IMR-90 (cell line): ENCODE measurements around the gene ELOB. TPM values are rescaled to one million over a fixed set of nuclear protein-coding genes. Genes with fewer than 3 reads are reported as not detected.
A peak's percentile ranks its signal among the peaks of the same experiment; 100 is the strongest.

ENCODE experiments used
- ATAC-seq: fragments of 200-7000 bp; cut with Tn5 transposase; 2 replicates; pipeline ENCODE4 v1.9.1; 2020; ENCODE audit warnings: low read depth, mild to moderate bottlenecking, moderate library complexity
- BruUV-seq: library from RNA; stranded (reverse); fragments of 400-500 nt; replicated peaks from 2 replicates; lab custom pipeline; 2021; lab: Mats Ljungman, UMichigan
- CTCF ChIA-PET: fragments of 300-600 bp; formaldehyde crosslinking; extraction: SDS; loops from one replicate; lab custom pipeline; 2021; ENCODE audit warnings: antibody characterized with exemption; lab: Yijun Ruan, JAX
- POLR2A ChIA-PET: fragments of 300-600 bp; sonication (Branson Sonifier 250); formaldehyde crosslinking; loops from one replicate; lab custom pipeline; 2022; ENCODE audit warnings: antibody characterized with exemption; ENCODE audit not compliant: unreplicated experiment; lab: Charles Lee
- DNase-seq: peaks from one replicate; pipeline ENCODE4 v3.0.0; 2013
- H2AFZ ChIP-seq: replicated peaks from 2 replicates; pipeline ENCODE3; 2013; ENCODE audit warnings: low read length, mild to moderate bottlenecking; ENCODE audit not compliant: poor library complexity
- H2AK5ac ChIP-seq: 2 replicates; pipeline ENCODE4 v1.6.1; 2013; ENCODE audit warnings: low read depth, low read length, inconsistent platforms
- H2AK9ac ChIP-seq: replicated peaks from 2 replicates; pipeline ENCODE3; 2013; ENCODE audit warnings: mild to moderate bottlenecking, low read depth, low read length, moderate library complexity; ENCODE audit not compliant: poor library complexity
- H2BK120ac ChIP-seq: 2 replicates; pipeline ENCODE4 v1.6.1; 2013; ENCODE audit warnings: low read depth, low read length, inconsistent platforms
- H2BK15ac ChIP-seq: 3 replicates; pipeline ENCODE4 v1.6.1; 2013; ENCODE audit warnings: low read depth, low read length, inconsistent platforms
- H2BK20ac ChIP-seq: 2 replicates; pipeline ENCODE4 v1.6.1; 2013; ENCODE audit warnings: low read depth, mild to moderate bottlenecking, inconsistent platforms, low read length, moderate library complexity
- H2BK5ac ChIP-seq: 2 replicates; pipeline ENCODE4 v1.6.1; 2013; ENCODE audit warnings: mild to moderate bottlenecking, low read depth, low read length, inconsistent platforms; ENCODE audit not compliant: poor library complexity, severe bottlenecking
- H3K14ac ChIP-seq: replicated peaks from 2 replicates; pipeline ENCODE4 v1.6.1; 2013; ENCODE audit warnings: low read depth, low read length, inconsistent platforms
- H3K18ac ChIP-seq: 2 replicates; pipeline ENCODE4 v1.6.1; 2013; ENCODE audit warnings: low read depth, low read length, control low read depth
- H3K23ac ChIP-seq: 2 replicates; pipeline ENCODE4 v1.6.1; 2013; ENCODE audit warnings: low read depth, low read length, inconsistent platforms
- H3K27ac ChIP-seq: 2 replicates; pipeline ENCODE4 v1.5.1; 2013; ENCODE audit warnings: mild to moderate bottlenecking, control low read depth, low read length; ENCODE audit not compliant: insufficient read depth
- H3K27me3 ChIP-seq: 2 replicates; pipeline ENCODE4 v1.6.1; 2013; ENCODE audit warnings: low read length; ENCODE audit not compliant: control insufficient read depth, insufficient read depth
- H3K36me3 ChIP-seq: 2 replicates; pipeline ENCODE4 v1.6.1; 2013; ENCODE audit warnings: low read length, mixed read lengths; ENCODE audit not compliant: control insufficient read depth, insufficient read depth
- H3K4ac ChIP-seq: 2 replicates; pipeline ENCODE4 v1.6.1; 2013; ENCODE audit warnings: low read depth, low read length, inconsistent platforms
- H3K4me1 ChIP-seq: 2 replicates; pipeline ENCODE4 v1.6.1; 2013; ENCODE audit warnings: low read length, mixed read lengths; ENCODE audit not compliant: control insufficient read depth, insufficient read depth
- H3K4me2 ChIP-seq: 2 replicates; pipeline ENCODE4 v1.6.1; 2013; ENCODE audit warnings: low read depth, mild to moderate bottlenecking, control low read depth, low read length, moderate library complexity
- H3K4me3 ChIP-seq: 2 replicates; pipeline ENCODE4 v1.5.1; 2013; ENCODE audit warnings: low read depth, mild to moderate bottlenecking, control low read depth, low read length, moderate library complexity; ENCODE audit not compliant: insufficient read depth
- H3K56ac ChIP-seq: 2 replicates; pipeline ENCODE4 v1.6.1; 2013; ENCODE audit warnings: low read length, inconsistent platforms; ENCODE audit not compliant: insufficient read depth; ENCODE audit errors: extremely low read depth
- H3K79me1 ChIP-seq, 2 experiments: 2 replicates each; pipeline ENCODE4 v1.6.1; 2013; ENCODE audit warnings: low read length in 2 of 2, inconsistent platforms in 1 of 2, low read depth in 1 of 2
- H3K9ac ChIP-seq: 2 replicates; pipeline ENCODE4 v1.6.1; 2013; ENCODE audit warnings: low read depth, low read length, control low read depth
- H3K9me1 ChIP-seq: 2 replicates; pipeline ENCODE4 v1.6.1; 2013; ENCODE audit warnings: low read length, inconsistent platforms; ENCODE audit not compliant: insufficient read depth
- H3K9me3 ChIP-seq: 2 replicates; pipeline ENCODE4 v1.6.1; 2013; ENCODE audit warnings: low read length; ENCODE audit not compliant: control insufficient read depth, insufficient read depth
- H4K20me1 ChIP-seq: 2 replicates; pipeline ENCODE4 v1.6.1; 2013; ENCODE audit warnings: low read length, inconsistent platforms; ENCODE audit not compliant: insufficient read depth
- H4K5ac ChIP-seq: 2 replicates; pipeline ENCODE4 v1.6.1; 2013; ENCODE audit warnings: mild to moderate bottlenecking, low read depth, low read length, control low read depth
- H4K8ac ChIP-seq, 2 experiments: 2 replicates each; pipeline ENCODE4 v1.6.1; 2013; ENCODE audit warnings: low read depth in 2 of 2, low read length in 2 of 2, control low read depth in 1 of 2, inconsistent platforms in 1 of 2
- H4K91ac ChIP-seq: 2 replicates; pipeline ENCODE4 v1.6.1; 2013; ENCODE audit warnings: low read depth, low read length, inconsistent platforms; ENCODE audit not compliant: insufficient read depth
- CEBPB ChIP-seq: IDR thresholded peaks from 2 replicates; pipeline ENCODE4 v1.6.1; 2012; ENCODE audit warnings: low read depth, low read length, improper control_type of control experiment
- NFE2L2 ChIP-seq: fragments of 150-350 bp; IDR thresholded peaks from 2 replicates; pipeline ENCODE4 v1.6.1; 2016; ENCODE audit warnings: low read depth, mild to moderate bottlenecking, low read length
- RFX5 ChIP-seq: IDR thresholded peaks from 2 replicates; pipeline ENCODE4 v1.8.0; 2012; ENCODE audit warnings: low read depth, mild to moderate bottlenecking, low read length, moderate library complexity
- WGBS, 2 experiments: methylation state at CpG; one replicate each; pipeline versions ENCODE4 v1.1.5 to v1.1.7; 2013; ENCODE audit warnings: missing lambda C conversion rate in 2 of 2; ENCODE audit not compliant: insufficient read length in 1 of 2; ENCODE audit errors: extremely low coverage in 2 of 2; 5-methylcytosine and 5-hydroxymethylcytosine counted together
- dilution Hi-C: fragments of 300-500 bp; cut with HindIII; formaldehyde crosslinking; loops from one replicate; pipeline ENCODE4 v1.14.3; 2018; ENCODE audit warnings: low sequenced_read_pairs; ENCODE audit not compliant: unreplicated experiment
- in situ Hi-C: fragments of 300-500 bp; cut with MboI; formaldehyde crosslinking; loops from 3 replicates; pipeline ENCODE4 v1.14.3; 2019; ENCODE audit warnings: low sequenced_read_pairs, inconsistent platforms, mixed read lengths
- intact Hi-C: fragments of 100-400 bp; cut with micrococcal nuclease; formaldehyde crosslinking; loops from 2 replicates; pipeline ENCODE4 v1.10.0; 2022
- polyA plus RNA-seq, 3 experiments: library from polyadenylated mRNA; depleted of rRNA; stranded (reverse); fragments of >200 nt; gene quantifications; 2 replicates each; pipeline ENCODE4 v1.2.3, GENCODE V29; 2012; ENCODE audit warnings: low replicate concordance in 1 of 3
- total RNA-seq: library from RNA; depleted of rRNA; stranded (reverse); fragments of >200 nt; gene quantifications from 2 replicates; pipeline ENCODE4 v1.2.3, GENCODE V29; 2012
- TF ChIP-seq, protein P1 (sequence below): conservative IDR thresholded peaks from 2 replicates; pipeline ENCODE4 v1.5.1; 2012; ENCODE audit warnings: mild to moderate bottlenecking, low read depth, low read length, improper control_type of control experiment
- TF ChIP-seq, protein P2 (sequence below): fragments of 150-350 bp; IDR thresholded peaks from 2 replicates; pipeline ENCODE4 v1.6.1; 2017; ENCODE audit warnings: mild to moderate bottlenecking, antibody characterized with exemption, low read length, low read depth

ELOB gene
- total and polyA plus RNA-seq, 2 of the 4 experiments (the other 2 are of a cell fraction): 442 to 5,859 TPM

DNA sequence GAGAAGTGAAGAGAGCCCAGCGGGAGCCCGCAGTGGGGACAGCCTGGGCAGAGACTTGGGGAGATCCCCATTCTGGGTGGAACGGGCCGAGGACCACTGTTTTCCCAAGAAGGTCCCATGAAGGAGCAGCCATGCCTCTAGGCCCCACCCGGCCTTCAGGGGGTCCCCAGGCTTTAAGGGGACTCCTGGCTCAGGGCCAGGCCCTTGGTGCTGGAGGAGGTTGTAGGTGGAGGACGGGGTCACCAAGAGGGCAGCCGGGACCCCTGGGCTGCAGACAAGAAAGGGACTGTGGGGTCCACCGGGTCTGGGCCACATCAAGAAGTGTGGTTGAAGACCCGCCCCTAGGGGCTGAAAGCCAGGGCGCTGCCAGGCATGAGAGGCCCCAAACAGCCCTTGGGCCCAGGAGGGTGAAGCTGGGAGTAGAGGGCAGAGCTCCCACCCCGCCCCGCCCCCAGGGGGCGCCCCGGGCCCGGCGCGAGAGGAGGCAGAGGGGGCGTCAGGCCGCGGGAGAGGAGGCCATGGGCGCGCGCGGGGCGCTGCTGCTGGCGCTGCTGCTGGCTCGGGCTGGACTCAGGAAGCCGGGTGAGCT is 39.8 kb upstream of the ELOB start, which contains the start of gene PRSS21:
Gene PRSS21, plus strand, starts transcription at position 487 of the 589 bp plus-strand sequence. Its CDS starts 32 bp downstream, at position 519.
- no peak within 1 kb of the TSS for H2BK15ac ChIP-seq
- H3K27me3 ChIP-seq: peaks cover 52% of the 10 kb centered on the region
- H2BK5ac ChIP-seq: no peak within 1 kb of the TSS
- no peak within 1 kb of the TSS for H2BK120ac ChIP-seq
- H3K79me1 ChIP-seq: no peaks in the 10 kb centered on the region
- no peak within 1 kb of the TSS for H2AK5ac ChIP-seq
- H4K20me1 ChIP-seq: no peaks in the 10 kb centered on the region
- CTCF ChIA-PET: no interaction called here
- in situ Hi-C loops (no loop called here), dilution Hi-C loops (no loop called here), intact Hi-C loops (no loop called here)
- H3K9ac ChIP-seq: no peak within 1 kb of the TSS
- 34% methylated on average over 4 of the region's 28 CpGs; no CpG with 5 or more reads in 1 of the 2 experiments for WGBS, 2 experiments
- no peak within 1 kb of the TSS for H3K23ac ChIP-seq
- DNase-seq: no peak
- no peak within 1 kb of the TSS for H3K4me3 ChIP-seq
- no peak within 1 kb of the TSS for H2AFZ ChIP-seq
- no peak within 1 kb of the TSS for H4K5ac ChIP-seq
- POLR2A ChIA-PET: no interaction called here
- H3K14ac ChIP-seq: no peak within 1 kb of the TSS
- H3K18ac ChIP-seq: no peak within 1 kb of the TSS
- no peak within 1 kb of the TSS for H2BK20ac ChIP-seq
- no peak within 1 kb of the TSS for H4K8ac ChIP-seq
- no peaks in the 10 kb centered on the region for H3K36me3 ChIP-seq
- H3K4me2 ChIP-seq: no peak within 1 kb of the TSS
- H3K4me1 ChIP-seq: no peaks in the 10 kb centered on the region
- H4K91ac ChIP-seq: no peak within 1 kb of the TSS
- no peaks in the 10 kb centered on the region for H3K9me3 ChIP-seq
- H3K4ac ChIP-seq: no peak within 1 kb of the TSS
- no peaks in the 10 kb centered on the region for H3K9me1 ChIP-seq
- BruUV-seq: no TSS peak
- TF ChIP-seq, protein P1, sequence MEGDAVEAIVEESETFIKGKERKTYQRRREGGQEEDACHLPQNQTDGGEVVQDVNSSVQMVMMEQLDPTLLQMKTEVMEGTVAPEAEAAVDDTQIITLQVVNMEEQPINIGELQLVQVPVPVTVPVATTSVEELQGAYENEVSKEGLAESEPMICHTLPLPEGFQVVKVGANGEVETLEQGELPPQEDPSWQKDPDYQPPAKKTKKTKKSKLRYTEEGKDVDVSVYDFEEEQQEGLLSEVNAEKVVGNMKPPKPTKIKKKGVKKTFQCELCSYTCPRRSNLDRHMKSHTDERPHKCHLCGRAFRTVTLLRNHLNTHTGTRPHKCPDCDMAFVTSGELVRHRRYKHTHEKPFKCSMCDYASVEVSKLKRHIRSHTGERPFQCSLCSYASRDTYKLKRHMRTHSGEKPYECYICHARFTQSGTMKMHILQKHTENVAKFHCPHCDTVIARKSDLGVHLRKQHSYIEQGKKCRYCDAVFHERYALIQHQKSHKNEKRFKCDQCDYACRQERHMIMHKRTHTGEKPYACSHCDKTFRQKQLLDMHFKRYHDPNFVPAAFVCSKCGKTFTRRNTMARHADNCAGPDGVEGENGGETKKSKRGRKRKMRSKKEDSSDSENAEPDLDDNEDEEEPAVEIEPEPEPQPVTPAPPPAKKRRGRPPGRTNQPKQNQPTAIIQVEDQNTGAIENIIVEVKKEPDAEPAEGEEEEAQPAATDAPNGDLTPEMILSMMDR: no peak
- TF ChIP-seq RFX5 (no peak), NFE2L2 (no peak), CEBPB (no peak)
- TF ChIP-seq, protein P2, sequence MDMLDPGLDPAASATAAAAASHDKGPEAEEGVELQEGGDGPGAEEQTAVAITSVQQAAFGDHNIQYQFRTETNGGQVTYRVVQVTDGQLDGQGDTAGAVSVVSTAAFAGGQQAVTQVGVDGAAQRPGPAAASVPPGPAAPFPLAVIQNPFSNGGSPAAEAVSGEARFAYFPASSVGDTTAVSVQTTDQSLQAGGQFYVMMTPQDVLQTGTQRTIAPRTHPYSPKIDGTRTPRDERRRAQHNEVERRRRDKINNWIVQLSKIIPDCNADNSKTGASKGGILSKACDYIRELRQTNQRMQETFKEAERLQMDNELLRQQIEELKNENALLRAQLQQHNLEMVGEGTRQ: no peak
- peak within 1 kb of the TSS; percentile 55 for H2AK9ac ChIP-seq
- no peak for ATAC-seq
- no peak within 1 kb of the TSS for H3K27ac ChIP-seq
- H3K56ac ChIP-seq: no peak within 1 kb of the TSS
